ENCODE data around the gene SF3A1.

The SF3A1 gene

DNA sequence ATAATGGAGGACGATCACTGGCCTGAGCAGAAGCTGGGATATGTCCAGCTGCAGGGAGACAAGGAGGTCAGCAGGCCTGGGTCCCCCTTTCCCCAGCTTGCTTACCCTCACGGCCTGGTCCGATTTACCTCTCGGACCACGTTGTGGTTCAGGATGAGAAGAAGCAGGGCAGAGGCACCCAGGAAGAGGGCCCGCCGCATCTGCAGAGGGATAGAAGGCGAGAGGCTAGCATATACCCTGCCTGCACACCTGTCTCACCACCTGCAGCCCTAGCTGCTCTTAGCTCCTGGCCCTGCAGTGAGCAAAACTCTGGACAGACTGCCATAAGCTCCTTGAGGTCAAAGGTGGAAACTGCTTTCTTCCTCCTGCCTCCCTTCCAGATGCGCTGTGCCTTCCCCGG is 29.2 kb upstream of the SF3A1 start:
- DNase-seq = no peak

DNA sequence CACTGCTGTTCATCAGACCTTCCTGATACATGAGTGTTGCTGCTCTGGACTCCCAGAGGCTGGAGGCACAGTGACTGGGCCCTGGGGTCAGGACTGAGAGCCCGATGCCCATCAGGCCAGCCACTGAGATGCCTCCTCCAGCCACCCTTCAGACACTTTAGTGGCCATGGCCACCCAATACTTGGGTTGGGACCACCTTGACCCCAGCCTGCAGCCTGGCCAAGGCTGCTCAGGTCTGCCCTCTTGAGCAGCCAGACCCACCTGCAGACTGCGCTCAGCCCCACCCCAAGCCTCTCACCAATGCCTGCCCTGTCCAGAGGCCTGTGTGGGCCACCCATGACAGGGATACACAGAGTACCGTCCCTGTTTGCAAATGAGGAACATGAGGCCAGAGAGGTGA is 26.4 kb upstream of the SF3A1 start:
- no peak for DNase-seq

DNA sequence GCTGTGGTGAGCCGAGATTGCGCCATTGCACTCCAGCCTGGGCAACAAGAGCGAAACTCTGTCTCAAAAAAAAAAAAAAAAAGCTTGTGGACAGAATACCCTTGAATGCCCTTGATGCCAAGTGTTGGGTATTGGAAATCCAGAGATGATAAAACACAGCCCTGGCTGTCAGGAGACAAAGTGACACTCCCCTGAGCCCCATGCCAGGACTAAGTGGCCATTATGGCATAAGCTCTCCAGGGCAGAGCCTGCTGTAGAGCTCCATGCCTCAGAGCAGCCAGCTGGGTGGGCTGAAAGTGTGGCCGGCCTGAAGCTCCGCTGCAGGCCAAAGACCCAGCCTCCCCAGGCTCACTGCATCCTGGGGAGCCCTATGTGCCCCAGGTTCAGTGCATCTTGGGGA is 25.6 kb upstream of the SF3A1 start:
- DNase-seq = no peak

DNA sequence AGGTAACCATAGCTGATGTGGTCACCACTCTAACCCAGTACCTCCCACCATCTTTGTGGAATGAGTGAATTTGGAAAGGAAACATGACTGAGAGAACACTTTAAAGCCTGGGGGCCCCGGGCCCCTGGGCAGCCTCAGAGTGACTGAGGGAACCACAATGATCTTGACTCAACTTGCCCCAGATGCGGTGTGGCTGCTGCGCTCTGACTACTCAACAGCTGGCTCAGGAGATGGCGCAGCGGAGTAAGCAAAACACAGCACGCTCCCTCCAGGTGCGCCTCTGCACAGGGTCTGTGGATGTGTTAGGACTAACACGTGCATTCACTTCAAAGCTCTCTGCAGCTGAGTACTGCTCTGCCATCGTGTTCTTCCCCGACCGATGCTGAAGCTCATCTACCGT is 24.6 kb upstream of the SF3A1 start:
- no peak for DNase-seq

DNA sequence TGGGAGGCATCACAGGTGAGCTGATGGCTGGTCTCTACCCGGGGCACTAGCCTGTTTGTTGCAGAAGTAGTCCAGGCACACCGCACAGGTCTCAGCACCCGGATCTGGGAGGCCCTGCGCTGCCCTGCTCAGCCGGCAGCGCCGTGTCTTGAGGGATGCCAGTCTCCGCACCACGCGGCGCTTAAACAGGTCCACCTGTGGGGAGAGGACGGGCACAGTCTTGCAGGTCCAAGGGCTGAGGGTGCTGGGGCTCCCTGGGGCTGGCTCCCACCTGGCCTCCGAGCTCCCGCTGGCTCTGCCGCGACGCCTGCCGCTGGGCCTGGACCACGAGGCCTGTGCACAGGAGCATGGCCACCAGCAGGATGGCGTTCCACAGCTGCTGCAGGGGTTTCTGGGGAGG is 23.3 kb upstream of the SF3A1 start:
- DNase-seq = no peak

DNA sequence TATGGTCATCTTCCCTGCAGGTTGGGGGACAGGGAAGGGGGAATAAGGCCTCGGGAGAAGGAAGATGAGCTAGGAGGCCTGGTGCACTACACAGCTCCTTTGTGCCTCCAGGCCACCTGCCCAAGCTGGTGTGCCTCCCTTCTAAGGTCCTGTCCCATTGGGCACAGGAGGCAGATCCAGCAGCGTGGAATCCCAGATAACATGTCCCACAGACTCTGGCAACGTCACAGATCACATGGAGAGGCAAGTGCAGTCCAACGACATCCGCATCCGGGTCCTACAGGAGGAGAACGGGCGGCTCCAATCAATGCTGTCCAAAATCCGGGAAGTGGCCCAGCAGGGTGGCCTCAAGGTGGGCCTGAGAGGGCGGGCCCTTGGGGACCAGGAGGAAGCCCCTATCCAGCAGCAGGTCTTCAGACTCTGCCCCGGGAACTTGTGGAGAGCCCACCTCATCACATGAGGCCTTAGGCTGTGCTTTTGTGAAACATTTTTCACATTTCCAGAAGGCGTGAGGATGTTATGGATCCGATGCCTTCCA is 18.7 kb upstream of the SF3A1 start:
- no peak for DNase-seq

DNA sequence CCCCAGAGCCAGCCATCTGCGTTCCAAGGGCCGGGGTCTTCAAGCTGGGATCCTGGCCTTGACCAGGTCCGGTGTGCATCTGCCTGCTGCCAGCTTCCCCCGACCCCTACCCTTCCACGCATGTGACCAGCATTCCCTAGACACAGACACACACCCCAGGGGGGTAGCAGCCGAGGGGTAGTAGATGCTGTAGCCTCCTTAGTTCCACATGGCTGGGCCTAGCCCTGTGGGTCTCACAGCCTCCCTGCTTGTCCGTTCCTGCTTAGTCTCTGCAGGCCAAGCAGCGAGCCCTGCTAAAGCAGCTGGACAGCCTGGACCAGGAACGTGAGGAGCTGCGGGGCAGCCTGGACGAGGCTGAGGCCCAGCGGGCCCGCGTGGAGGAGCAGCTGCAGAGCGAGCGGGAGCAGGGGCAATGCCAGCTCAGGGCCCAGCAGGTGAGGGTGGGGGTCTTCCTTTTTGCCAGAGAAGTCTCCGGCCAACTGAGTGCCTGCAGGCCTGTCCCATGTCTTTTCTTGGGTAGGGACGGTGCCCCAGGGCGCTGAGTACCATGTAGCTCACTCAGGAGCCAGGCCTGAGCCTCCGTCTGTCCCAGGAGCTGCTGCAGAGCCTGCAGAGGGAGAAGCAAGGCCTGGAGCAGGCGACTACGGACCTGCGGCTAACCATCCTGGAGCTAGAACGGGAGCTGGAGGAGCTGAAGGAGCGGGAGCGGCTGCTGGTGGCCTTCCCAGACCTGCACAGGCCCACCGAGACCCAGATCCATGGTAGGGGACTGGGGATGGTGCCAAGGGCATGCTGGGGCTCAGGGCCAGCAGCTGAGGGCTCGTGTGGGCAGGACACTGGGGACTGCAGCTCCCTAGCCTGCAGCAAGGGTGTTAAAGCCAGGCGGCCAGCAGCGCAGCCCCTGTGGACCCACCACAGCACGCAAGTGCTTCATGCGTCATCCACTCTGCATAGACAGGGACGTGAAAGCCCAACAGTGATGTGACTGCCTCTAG is 16.9 kb upstream of the SF3A1 start:
- no peak for DNase-seq

DNA sequence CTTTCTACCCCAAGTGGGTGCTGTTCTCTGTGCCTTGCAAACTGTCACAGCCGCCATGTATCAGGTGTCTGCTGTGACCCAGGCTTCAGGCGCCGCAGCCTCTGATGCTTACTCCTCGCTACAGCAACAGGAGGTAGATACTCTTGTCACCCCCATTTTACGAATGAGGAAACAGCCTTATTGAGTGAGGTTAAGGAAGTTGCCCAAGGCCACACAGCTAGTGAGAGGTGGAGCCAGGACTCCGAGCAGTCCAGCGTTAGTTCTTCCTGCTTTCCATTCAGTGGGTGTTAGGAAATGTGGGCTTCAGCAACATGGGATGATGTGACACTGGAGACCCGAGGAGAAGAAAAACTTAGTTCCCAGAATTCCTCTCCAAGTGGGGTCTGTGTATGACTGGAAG is 16.2 kb upstream of the SF3A1 start:
- DNase-seq = no peak

DNA sequence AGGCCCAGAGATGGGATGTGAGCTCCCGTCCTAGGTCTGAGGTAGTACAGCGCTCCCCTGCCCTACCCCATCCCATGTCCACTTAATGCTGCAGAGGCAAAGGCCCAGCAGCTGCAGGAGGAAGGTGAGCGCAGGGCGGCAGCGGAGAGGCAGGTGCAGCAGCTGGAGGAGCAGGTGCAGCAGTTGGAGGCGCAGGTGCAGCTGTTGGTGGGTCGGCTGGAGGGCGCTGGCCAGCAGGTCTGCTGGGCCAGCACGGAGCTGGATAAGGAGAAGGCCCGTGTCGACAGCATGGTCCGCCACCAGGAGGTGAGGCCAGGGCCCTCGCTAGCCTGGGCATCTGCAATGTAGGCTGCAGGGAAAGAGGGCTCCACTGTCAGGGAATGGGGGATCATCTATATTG is 15.3 kb upstream of the SF3A1 start:
- no peak for DNase-seq

DNA sequence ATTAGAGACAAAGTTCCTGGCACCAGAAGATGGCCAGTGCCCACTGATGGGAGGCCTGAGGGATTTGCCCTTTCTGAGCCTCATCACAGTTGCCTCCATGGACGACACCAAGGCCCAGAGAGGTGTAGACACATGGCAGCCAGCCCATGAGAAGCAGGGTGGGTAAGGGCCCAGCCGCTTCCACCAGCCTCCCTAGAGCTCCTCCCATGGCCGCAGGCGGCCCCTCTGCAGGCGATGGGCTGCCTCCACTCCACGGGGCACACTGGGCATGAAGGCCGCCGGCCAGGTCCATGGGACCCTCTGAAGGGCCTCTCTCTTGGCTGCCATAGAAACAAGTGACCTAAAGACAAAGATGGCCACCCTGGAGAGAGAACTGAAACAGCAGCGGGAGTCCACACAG is 14.6 kb upstream of the SF3A1 start:
- no peak for DNase-seq

DNA sequence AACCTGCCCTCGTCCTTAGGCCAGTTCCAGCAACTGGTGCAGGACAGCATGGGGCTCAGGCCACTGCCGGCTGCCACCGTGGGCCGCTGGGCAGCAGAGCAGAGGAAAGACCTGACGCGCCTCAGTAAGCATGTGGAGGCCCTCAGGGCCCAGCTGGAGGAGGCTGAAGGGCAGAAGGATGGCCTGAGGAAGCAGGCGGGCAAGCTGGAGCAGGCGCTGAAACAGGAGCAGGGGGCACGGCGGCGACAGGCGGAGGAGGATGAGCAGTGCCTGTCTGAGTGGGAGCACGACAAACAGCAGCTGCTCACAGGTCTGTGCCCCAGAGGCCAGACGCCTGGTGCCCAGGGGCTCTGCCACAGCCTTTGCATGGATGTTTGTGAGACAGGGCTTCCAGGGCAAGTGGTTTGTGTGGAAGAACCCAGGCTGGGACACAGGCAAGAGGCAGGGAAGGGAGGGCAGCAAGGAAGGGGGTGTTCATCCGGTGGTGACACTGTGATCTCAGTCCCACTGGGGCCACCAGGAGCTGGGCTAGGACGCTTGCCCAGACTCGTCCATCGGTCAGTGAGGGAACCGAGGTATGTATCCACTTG is 14.0 kb upstream of the SF3A1 start:
- DNase-seq = no peak

DNA sequence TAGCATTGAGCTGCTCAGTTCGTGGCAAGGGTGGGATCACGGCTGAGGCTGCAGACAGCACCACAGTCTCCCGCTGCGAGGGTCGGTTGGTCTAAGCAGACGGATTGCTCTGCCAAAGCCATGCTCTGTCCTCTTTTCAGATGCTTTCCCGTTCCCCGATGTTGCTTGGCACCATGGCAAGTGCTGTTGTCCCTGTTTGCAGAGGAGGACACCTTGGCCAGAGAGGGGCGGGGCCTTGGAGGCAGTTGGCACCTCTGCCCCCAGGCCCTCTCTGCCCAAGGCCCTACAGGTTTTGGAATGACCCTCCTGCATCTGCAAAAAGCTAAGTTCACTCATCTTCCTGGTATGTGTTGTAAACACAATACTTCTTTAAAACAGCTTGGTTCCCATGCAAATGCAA is 11.7 kb upstream of the SF3A1 start:
- DNase-seq = no peak

DNA sequence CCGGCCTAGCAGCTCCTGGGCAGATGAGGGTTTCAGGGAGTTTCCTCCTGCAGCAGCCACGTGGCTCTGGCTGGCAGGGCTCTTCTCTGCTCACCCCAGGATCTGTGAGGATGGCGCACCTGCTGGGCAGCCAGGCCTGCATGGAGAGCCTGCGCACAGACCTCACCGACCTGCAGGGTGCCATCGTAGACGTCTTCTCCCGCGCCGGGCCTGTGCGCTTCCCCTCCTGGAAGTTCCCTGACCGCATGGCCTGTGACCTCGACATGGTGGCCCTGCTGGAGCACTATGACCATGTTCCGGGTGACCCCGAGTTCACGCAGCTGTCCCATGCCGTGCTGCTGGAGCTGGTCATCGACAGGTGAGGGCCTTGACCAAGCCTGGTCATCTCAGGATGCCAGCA is 9.2 kb upstream of the SF3A1 start:
- DNase-seq = no peak

DNA sequence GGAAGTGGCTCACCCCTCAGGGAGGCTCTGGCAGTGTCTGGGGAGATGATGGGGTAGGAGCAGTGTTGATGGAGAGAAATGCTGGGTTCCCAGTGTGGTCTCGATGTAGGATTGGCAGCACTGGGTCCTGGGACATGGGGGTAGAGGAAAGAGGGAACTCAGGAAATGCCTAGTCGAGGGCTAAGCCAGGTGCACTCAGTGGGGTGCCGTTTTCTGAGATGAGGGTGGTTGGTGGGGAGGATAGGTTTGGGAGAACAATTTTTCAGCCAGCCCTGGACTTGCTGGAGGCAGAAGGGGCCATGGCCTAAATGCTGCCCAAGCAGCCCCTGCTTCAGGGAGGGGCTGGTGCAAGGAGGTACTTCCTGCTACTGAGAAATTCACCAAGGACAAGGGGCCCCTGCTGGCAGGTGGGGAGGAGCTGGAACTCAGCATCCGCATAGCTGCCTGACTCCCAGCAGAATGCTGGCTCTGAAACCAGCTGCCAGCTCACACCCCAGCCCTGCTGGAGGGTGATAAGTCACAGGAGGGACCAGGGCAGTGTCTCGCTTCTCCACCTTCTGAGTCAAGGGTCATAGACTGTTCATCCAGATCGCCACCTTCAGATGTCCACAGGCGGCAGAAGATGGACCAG is 6.1 kb upstream of the SF3A1 start:
- no peak for DNase-seq

DNA sequence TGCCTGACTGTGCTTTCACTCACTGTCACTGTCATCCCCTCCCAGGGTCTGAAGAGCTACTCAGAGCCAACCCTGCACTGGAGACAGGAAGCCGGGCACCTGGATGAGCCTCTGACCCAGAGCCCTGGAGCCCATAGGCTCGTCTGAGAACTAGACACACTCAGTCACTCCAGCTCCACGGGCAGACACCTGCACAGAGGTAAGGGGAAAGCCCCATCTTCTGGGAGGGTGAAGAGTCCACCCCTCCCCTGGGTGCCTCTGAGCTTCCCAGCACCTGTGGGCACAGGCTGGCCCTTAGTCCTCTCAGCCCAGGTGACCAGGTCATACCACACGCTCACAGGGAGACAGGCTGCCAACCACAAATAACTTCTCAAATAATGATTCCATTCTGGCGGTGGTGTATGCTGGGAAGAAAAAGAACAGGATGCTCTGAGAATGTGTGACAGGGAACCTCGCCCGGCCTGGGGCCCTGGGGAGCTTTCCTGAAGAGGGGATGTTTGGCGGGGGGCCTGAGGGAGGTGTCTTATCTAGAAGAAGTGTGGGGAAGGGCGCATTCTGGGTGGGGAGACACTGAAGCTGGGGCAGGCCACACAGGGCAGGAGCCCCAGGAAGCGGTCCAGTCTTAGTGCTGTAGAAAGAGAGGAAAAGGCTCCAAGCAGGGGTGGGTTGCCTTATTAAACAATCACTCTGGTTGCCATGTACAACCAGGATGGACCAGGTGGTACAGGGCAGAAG is 5.4 kb upstream of the SF3A1 start:
- no peak for DNase-seq

DNA sequence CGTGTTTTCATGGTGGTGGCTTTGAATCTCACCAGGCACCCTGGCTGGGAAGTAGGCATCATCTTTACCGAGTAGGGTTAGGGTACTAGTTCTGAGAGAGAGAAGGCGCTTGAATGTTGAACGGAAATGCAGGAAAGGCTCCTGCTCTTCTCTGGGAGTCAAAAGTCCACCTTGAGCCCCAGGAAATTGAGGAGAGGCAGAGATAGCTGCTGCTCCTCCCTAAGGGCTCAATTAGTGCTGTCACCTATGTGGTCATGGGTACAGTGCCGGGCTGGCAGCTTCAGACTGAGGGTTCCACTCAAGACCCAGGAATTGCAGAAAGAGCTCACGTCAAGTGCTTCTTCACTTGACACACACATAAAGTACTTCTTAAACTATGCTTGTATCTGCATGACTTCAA is 1.8 kb upstream of the SF3A1 start:
- DNase-seq = no peak

DNA sequence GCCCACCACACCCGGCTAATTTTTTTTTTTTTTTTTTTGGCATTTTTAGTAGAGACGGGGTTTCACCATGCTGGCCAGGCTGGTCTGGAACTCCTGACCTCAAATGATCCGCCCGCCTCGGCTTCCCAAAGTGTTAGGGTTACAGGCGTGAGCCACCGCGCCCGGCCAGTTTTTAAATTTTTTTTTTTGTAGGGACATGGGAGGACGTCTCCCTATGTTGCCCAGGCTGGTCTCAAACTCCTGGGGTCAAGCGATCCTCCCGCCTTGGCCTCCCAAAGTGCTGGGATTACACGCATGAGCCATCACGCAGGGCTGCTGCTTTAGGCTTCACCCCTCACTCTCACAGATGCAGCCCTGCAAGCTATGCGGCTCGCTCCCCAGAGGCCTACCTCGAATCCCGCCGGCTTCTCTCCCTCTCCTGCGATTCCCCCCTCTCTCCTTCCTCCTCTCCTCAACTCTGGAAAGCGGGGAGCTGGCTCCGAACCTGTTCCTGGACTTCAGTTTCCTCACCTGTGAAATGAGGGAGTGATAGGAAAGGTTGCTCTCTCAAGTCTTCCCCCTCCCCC is 1.0 kb upstream of the SF3A1 start:
- no peak for DNase-seq

DNA sequence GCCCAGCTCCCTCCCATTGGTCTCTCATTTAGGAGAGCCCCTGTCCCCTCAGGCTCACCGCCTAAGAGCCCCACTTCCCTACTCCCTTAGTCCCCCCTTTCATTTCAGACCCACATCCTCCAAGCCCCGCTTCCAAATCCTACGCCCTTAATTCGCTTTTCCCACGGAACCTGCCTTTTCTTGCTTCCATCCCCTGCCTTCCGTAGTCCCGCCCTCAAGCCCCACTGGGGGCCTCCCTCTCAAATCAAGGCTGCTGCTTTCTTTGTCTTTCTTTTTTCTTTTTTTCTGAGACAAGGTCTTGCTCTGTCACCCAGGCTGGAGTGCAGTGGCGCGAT is 509 bp upstream of the SF3A1 start:
- no peak for DNase-seq

DNA sequence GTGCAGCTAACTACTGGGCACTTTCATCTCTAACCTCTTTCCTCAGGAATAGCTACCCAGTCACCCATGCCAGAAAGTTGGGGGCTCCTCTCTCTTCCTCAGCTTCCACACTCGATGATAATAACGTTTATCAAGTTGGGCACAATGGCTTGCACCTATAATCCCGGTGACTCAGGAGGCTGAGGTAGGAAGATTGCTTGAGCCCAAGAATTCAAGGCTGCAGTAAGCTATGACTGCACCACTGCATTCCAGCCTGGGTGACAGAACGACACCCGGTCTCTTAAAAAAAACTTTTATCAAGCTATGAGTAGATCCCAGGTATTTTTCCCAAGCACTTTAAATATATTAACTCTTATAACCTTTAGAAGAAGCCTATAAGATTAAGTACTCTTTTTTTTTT is 2.0 kb downstream of the SF3A1 start:
- no peak for DNase-seq

DNA sequence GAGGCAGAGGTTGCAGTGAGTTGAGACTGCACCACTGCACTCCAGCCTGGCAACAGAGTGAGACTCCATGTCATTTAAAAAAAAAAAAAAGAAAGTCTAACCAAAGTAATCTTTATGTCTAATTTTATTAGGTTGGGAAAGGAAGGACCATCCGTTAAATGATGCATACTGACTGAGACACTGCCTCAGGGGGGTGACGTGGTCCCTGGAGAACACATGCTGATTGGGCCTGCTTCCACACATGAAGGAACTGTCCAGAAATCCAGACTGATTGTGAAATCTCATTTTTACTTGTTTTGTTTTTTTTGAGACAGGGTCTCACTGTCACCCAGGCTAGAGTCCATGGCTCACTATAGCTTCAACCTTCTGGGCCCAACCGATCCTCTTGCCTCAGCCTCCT is 5.5 kb downstream of the SF3A1 start:
- no peak for DNase-seq

DNA sequence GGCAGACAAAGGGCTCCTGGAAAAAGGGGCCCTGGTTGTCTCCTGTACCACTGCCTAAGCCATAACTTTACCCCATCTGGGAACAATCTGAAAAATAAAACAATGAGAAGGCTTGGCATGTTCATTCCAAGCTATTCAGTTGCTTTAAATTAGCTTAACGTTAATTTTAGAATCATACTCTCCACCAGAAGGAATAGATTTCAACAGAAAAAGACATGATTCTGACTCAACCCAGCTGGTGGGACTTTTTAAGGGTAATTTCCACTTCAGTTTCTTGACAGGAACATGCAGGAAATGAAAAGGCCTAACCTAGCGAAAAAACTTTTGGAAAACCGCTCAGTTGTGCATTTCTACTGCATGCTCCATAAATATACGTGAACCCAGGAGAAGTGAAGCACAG is 7.9 kb downstream of the SF3A1 start:
- no peak for DNase-seq

DNA sequence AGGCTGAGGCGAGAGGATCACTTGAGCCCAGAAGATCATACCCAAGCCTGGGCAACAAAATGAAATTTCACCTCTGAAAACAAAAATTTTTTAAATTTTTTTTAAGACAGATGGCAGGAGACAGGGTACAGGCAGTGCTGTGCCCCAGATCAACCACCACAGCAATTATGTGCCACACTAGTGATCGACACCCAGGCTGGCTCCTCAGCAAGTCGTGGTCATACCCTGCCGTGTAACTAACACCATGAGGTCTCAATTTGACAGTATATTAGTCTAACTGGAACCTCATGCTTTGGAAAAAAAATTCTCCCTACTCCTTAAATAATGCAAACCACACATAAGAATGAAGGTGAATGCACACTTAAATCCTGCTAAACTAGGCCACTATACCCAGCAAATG is 8.3 kb downstream of the SF3A1 start:
- no peak for DNase-seq

Data from kidney glomerular epithelial cell (primary cell).